HEK293 (cell line): Measurements from ENCODE around the gene PLA2G4D.

Experiments
- CTCF ChIA-PET: fragments of 350-600 bp; formaldehyde crosslinking; extraction: SDS; loops from one replicate; lab custom pipeline; 2021; ENCODE audit warnings: antibody characterized with exemption; lab: Yijun Ruan, JAX
- POLR2A ChIA-PET: fragments of 300-600 bp; formaldehyde crosslinking; extraction: SDS; loops from one replicate; lab custom pipeline; 2020; ENCODE audit warnings: antibody characterized with exemption, inconsistent platforms; lab: Yijun Ruan, JAX
- H3K27ac ChIP-seq: fragments of 200-500 bp; sonication (Bioruptor generic); 2 replicates; pipeline ENCODE4 v1.5.1; 2014; ENCODE audit warnings: low read depth, low read length, control low read depth, inconsistent platforms; ENCODE audit errors: extremely low read depth
- H3K36me3 ChIP-seq, 2 experiments: fragments of 200-500 bp in 1 of 2; sonication (Bioruptor generic) in 1 of 2; 1 replicate in 1 of 2; 2 replicates in 1 of 2; pipeline ENCODE4 v1.5.1; 2014 to 2017; ENCODE audit warnings: inconsistent platforms in 2 of 2, low read length in 2 of 2; ENCODE audit not compliant: control insufficient read depth in 2 of 2, insufficient read depth in 1 of 2
- H3K4me1 ChIP-seq: fragments of 200-500 bp; sonication (Bioruptor generic); 2 replicates; pipeline ENCODE4 v1.5.1; 2014; ENCODE audit warnings: mild to moderate bottlenecking, low read length, inconsistent platforms; ENCODE audit not compliant: control insufficient read depth, insufficient read depth
- H3K4me3 ChIP-seq: 2 replicates; pipeline ENCODE4 v1.5.1; 2011; ENCODE audit warnings: low read depth, mild to moderate bottlenecking, control low read depth, low read length, moderate library complexity
- H3K9me3 ChIP-seq: fragments of 200-500 bp; sonication (Bioruptor generic); 2 replicates; pipeline ENCODE4 v1.5.1; 2014; ENCODE audit warnings: low read depth, low read length, inconsistent platforms; ENCODE audit not compliant: control insufficient read depth, insufficient read depth
- MZF1 ChIP-seq: fragments of 450-650 bp; formaldehyde crosslinking; IDR thresholded peaks from 2 replicates; pipeline ENCODE4 v1.5.1; 2017; ENCODE audit warnings: missing biosample characterization, missing genetic modification characterization, borderline replicate concordance
- PRDM1 ChIP-seq: fragments of 450-650 bp; formaldehyde crosslinking; IDR thresholded peaks from 2 replicates; pipeline ENCODE4; 2016; ENCODE audit warnings: missing biosample characterization, missing genetic modification characterization
- SCRT2 ChIP-seq: fragments of 450-650 bp; formaldehyde crosslinking; IDR thresholded peaks from 2 replicates; pipeline ENCODE4 v1.5.1; 2016; ENCODE audit warnings: missing biosample characterization, missing genetic modification characterization
- ZBTB26 ChIP-seq: fragments of 450-650 bp; formaldehyde crosslinking; optimal IDR thresholded peaks from 2 replicates; pipeline ENCODE3; 2016; ENCODE audit warnings: missing biosample characterization, mild to moderate bottlenecking, missing genetic modification characterization
- ZFP37 ChIP-seq: fragments of 450-650 bp; formaldehyde crosslinking; IDR thresholded peaks from 2 replicates; pipeline ENCODE4 v1.5.1; 2016; ENCODE audit warnings: missing biosample characterization, missing genetic modification characterization
- ZNF350 ChIP-seq: fragments of 450-650 bp; formaldehyde crosslinking; IDR thresholded peaks from 2 replicates; pipeline ENCODE4 v1.5.0; 2017; ENCODE audit warnings: missing biosample characterization, mild to moderate bottlenecking, missing genetic modification characterization
- ZNF362 ChIP-seq: fragments of 450-650 bp; formaldehyde crosslinking; IDR thresholded peaks from 2 replicates; pipeline ENCODE4 v1.5.1; 2016; ENCODE audit warnings: missing biosample characterization, missing genetic modification characterization
- ZNF416 ChIP-seq: fragments of 450-650 bp; formaldehyde crosslinking; IDR thresholded peaks from 2 replicates; pipeline ENCODE4 v1.5.1; 2016; ENCODE audit warnings: missing biosample characterization, missing genetic modification characterization
- ZNF449 ChIP-seq: fragments of 450-650 bp; formaldehyde crosslinking; IDR thresholded peaks from 2 replicates; pipeline ENCODE4 v1.5.1; 2017; ENCODE audit warnings: missing biosample characterization, mild to moderate bottlenecking, missing genetic modification characterization, moderate library complexity
- ZNF571 ChIP-seq: fragments of 450-650 bp; formaldehyde crosslinking; IDR thresholded peaks from 2 replicates; pipeline ENCODE4 v1.5.0; 2017; ENCODE audit warnings: missing biosample characterization, missing genetic modification characterization
- ZNF600 ChIP-seq: fragments of 450-650 bp; formaldehyde crosslinking; IDR thresholded peaks from 2 replicates; pipeline ENCODE4 v1.5.1; 2016; ENCODE audit warnings: missing biosample characterization, missing genetic modification characterization
- ZNF629 ChIP-seq: fragments of 450-650 bp; formaldehyde crosslinking; IDR thresholded peaks from 2 replicates; pipeline ENCODE4 v1.5.1; 2017; ENCODE audit warnings: missing biosample characterization, missing genetic modification characterization
- ZNF645 ChIP-seq: fragments of 450-650 bp; formaldehyde crosslinking; IDR thresholded peaks from 2 replicates; pipeline ENCODE4; 2016; ENCODE audit warnings: missing biosample characterization, missing genetic modification characterization
- ZNF660 ChIP-seq: fragments of 450-650 bp; IDR thresholded peaks from 2 replicates; pipeline ENCODE4 v1.5.1; 2018; ENCODE audit warnings: missing biosample characterization, mild to moderate bottlenecking, missing genetic modification characterization
- ZNF704 ChIP-seq: fragments of 450-650 bp; formaldehyde crosslinking; IDR thresholded peaks from 2 replicates; pipeline ENCODE4 v1.5.1; 2016; ENCODE audit warnings: missing biosample characterization, missing genetic modification characterization
- ZNF837 ChIP-seq: fragments of 450-650 bp; formaldehyde crosslinking; IDR thresholded peaks from 2 replicates; pipeline ENCODE4 v1.5.1; 2016; ENCODE audit warnings: missing biosample characterization, missing genetic modification characterization

PLA2G4D gene

GRCh38 chr15:42102646-42103235 lies 8.4 kb upstream of the PLA2G4D start (continued):
- TF ChIP-seq ZNF362 (tag by site-specific recombination) (no peak), ZNF629 (no peak), PRDM1 (no peak), ZNF449 (tag by site-specific recombination) (no peak)

GRCh38 chr15:42101861-42102260 lies 7.5 kb upstream of the PLA2G4D start:
- ChIA-PET POLR2A (no interaction called here), CTCF (no interaction called here)
- H3K4me1 ChIP-seq = no peaks in the 10 kb centered on the region
- H3K9me3 ChIP-seq = no peaks in the 10 kb centered on the region
- no peaks in the 10 kb centered on the region for H3K36me3 ChIP-seq
- H3K4me3 ChIP-seq = no peak overlapping the region
- no peak for TF ChIP-seq ZBTB26
- TF ChIP-seq ZNF837 (tag by site-specific recombination) = no peak
- no peak for TF ChIP-seq ZNF362 (tag by site-specific recombination)
- TF ChIP-seq ZNF660 (tag by site-specific recombination) = no peak
- TF ChIP-seq ZNF350 (tag by site-specific recombination) = no peak
- TF ChIP-seq ZNF600 = no peak
- TF ChIP-seq ZNF416 = no peak
- no peak for TF ChIP-seq SCRT2 (tag by site-specific recombination)
- no peak for TF ChIP-seq ZNF704 (tag by site-specific recombination)
- TF ChIP-seq ZNF645 (tag by site-specific recombination) = no peak
- TF ChIP-seq ZNF571 (tag by site-specific recombination) = no peak
- TF ChIP-seq MZF1 (tag by site-specific recombination) = no peak
- no peak for TF ChIP-seq ZFP37 (tag by site-specific recombination)
- H3K27ac ChIP-seq = no peak overlapping the region
